ENCODE data around the gene TNS1.

Gene TNS1

GRCh38 chr2:217928324-217929181, 74.2 kb downstream of the TNS1 start:
- peak; percentile 50 to 65 for DNase-seq

- no peak for DNase-seq
These were observed 75.0 kb downstream of the TNS1 start for GRCh38 chr2:217927601-217928323.

- no peak for DNase-seq
These were observed 76.0 kb downstream of the TNS1 start for GRCh38 chr2:217926801-217927200.

- no peak for DNase-seq
These were observed 78.4 kb downstream of the TNS1 start for GRCh38 chr2:217924346-217924901.

- DNase-seq: no peak
These were observed 79.6 kb downstream of the TNS1 start for GRCh38 chr2:217923007-217923686.

GRCh38 chr2:217922101-217923006, 80.4 kb downstream of the TNS1 start:
- DNase-seq: no peak

GRCh38 chr2:217920879-217921603, 81.8 kb downstream of the TNS1 start:
- no peak for DNase-seq

- DNase-seq: no peak
These were observed 82.9 kb downstream of the TNS1 start for GRCh38 chr2:217919781-217920351.

GRCh38 chr2:217919204-217919603, 83.6 kb downstream of the TNS1 start:
- no peak for DNase-seq

- no peak for DNase-seq
These were observed 84.3 kb downstream of the TNS1 start for GRCh38 chr2:217918308-217919024.

- DNase-seq: no peak
These were observed 86.1 kb downstream of the TNS1 start for GRCh38 chr2:217916504-217917254.

- no peak for DNase-seq
These were observed 87.1 kb downstream of the TNS1 start for GRCh38 chr2:217915706-217916105.

- DNase-seq: no peak
These were observed 87.9 kb downstream of the TNS1 start for GRCh38 chr2:217914878-217915277.

- no peak for DNase-seq
These were observed 88.7 kb downstream of the TNS1 start for GRCh38 chr2:217914078-217914477.

GRCh38 chr2:217913436-217913835, 89.4 kb downstream of the TNS1 start:
- no peak for DNase-seq

- DNase-seq: no peak
These were observed 90.4 kb downstream of the TNS1 start for GRCh38 chr2:217912098-217913024.

- no peak for DNase-seq
These were observed 91.3 kb downstream of the TNS1 start for GRCh38 chr2:217911283-217912097.

GRCh38 chr2:217910875-217911212, 92.0 kb downstream of the TNS1 start:
- DNase-seq: no peak

Data from SHP77 (cell line).